H1 (cell line): ENCODE measurements around the gene C20orf141. TPM values are rescaled to one million over a fixed set of nuclear protein-coding genes. Genes with fewer than 3 reads are reported as not detected.

Experiments used
- CTCF ChIA-PET: fragments of 300-600 bp; sonication (Branson Sonifier 250); formaldehyde crosslinking; loops from one replicate; lab custom pipeline; 2021; ENCODE audit not compliant: partially characterized antibody; lab: Charles Lee
- POLR2A ChIA-PET: fragments of 300-600 bp; sonication (Branson Sonifier 250); formaldehyde crosslinking; loops from one replicate; lab custom pipeline; 2021; ENCODE audit warnings: inconsistent platforms; ENCODE audit not compliant: partially characterized antibody; lab: Charles Lee
- DNase-seq, 2 experiments: peaks; one replicate each; pipeline versions ENCODE4 v3.0.0 to v3.0.0-alpha.2; 2010 to 2022; ENCODE audit warnings: low spot score in 2 of 2, low read depth in 1 of 2, mixed read lengths in 1 of 2
- FAIRE-seq: peaks from 2 replicates; lab custom pipeline; 2011; peaks lifted over from hg19 to GRCh38; lab: Jason Lieb, UNC
- H2AFZ ChIP-seq: 2 replicates; pipeline ENCODE4 v1.8.1; 2012; ENCODE audit warnings: low read length, inconsistent platforms
- H2AK5ac ChIP-seq: 2 replicates; pipeline ENCODE4 v1.6.1; 2013; ENCODE audit warnings: low read depth, low read length
- H2BK120ac ChIP-seq: replicated peaks from 2 replicates; pipeline ENCODE3; 2013; ENCODE audit warnings: low read depth, low read length, inconsistent platforms
- H2BK12ac ChIP-seq: 2 replicates; pipeline ENCODE4 v1.6.1; 2013; ENCODE audit warnings: low read depth, low read length
- H2BK15ac ChIP-seq: 2 replicates; pipeline ENCODE4 v1.6.1; 2013; ENCODE audit warnings: low read length
- H2BK20ac ChIP-seq: 2 replicates; pipeline ENCODE4 v1.6.1; 2013; ENCODE audit warnings: low read length
- H2BK5ac ChIP-seq: 2 replicates; pipeline ENCODE4 v1.6.1; 2013; ENCODE audit warnings: low read depth, low read length
- H3K14ac ChIP-seq: 2 replicates; pipeline ENCODE4 v1.6.1; 2013; ENCODE audit warnings: inconsistent platforms; ENCODE audit not compliant: insufficient read length
- H3K18ac ChIP-seq: 2 replicates; pipeline ENCODE4 v1.6.1; 2013; ENCODE audit warnings: low read length; ENCODE audit errors: extremely low read depth
- H3K23ac ChIP-seq: 2 replicates; pipeline ENCODE4 v1.6.1; 2013; ENCODE audit warnings: inconsistent platforms; ENCODE audit not compliant: insufficient read length
- H3K23me2 ChIP-seq: 2 replicates; pipeline ENCODE4 v1.6.1; 2013; ENCODE audit warnings: low read depth, low read length
- H3K27ac ChIP-seq: 2 replicates; pipeline ENCODE4 v1.6.1; 2011; ENCODE audit warnings: low read depth, low read length, inconsistent platforms
- H3K27me3 ChIP-seq, 4 experiments: replicated peaks in 1 of 4; 1 replicate in 1 of 4; 2 replicates in 3 of 4; pipeline versions ENCODE4 v1.6.1 to v1.8.1; 2011 to 2013; ENCODE audit warnings: low read length in 3 of 4, mild to moderate bottlenecking in 3 of 4, inconsistent platforms in 2 of 4, mixed read lengths in 2 of 4, moderate library complexity in 1 of 4; ENCODE audit not compliant: control insufficient read depth in 3 of 4, insufficient read depth in 3 of 4; ENCODE audit errors: extremely low read depth in 1 of 4
- H3K36me3 ChIP-seq, 4 experiments: 2 replicates each; pipeline versions ENCODE4 v1.6.1 to v1.8.1; 2011 to 2013; ENCODE audit warnings: mild to moderate bottlenecking in 4 of 4, low read length in 3 of 4, moderate library complexity in 2 of 4, control low read depth in 1 of 4, inconsistent platforms in 1 of 4; ENCODE audit not compliant: insufficient read depth in 4 of 4, control insufficient read depth in 2 of 4
- H3K4ac ChIP-seq: replicated peaks from 2 replicates; pipeline ENCODE3; 2013; ENCODE audit warnings: low read length, low read depth, mixed read lengths, inconsistent platforms; ENCODE audit not compliant: insufficient read length
- H3K4me1 ChIP-seq, 4 experiments: replicated peaks in 1 of 4; 1 replicate in 1 of 4; 2 replicates in 3 of 4; pipeline versions ENCODE4 v1.6.1 to v1.8.1; 2011 to 2013; ENCODE audit warnings: low read length in 3 of 4, inconsistent platforms in 2 of 4, mixed read lengths in 1 of 4; ENCODE audit not compliant: insufficient read depth in 4 of 4, control insufficient read depth in 3 of 4
- H3K4me2 ChIP-seq, 2 experiments: 2 replicates each; pipeline versions ENCODE4 v1.6.1 to v1.8.1; 2011 to 2013; ENCODE audit warnings: low read depth in 2 of 2, low read length in 2 of 2, control low read depth in 1 of 2, inconsistent platforms in 1 of 2, mild to moderate bottlenecking in 1 of 2; ENCODE audit not compliant: insufficient read depth in 1 of 2
- H3K4me3 ChIP-seq, 4 experiments: fragments of 200-600, 300-600 bp in 1 of 4; sonication (generic), shearing (Covaris generic), sonication (Bioruptor Twin) in 1 of 4; 2 replicates each; pipeline versions ENCODE4 v1.5.1 to v1.8.1; 2011 to 2016; ENCODE audit warnings: low read length in 4 of 4, low read depth in 3 of 4, control low read depth in 2 of 4, inconsistent platforms in 2 of 4, mild to moderate bottlenecking in 2 of 4, mixed read lengths in 1 of 4, moderate library complexity in 1 of 4; ENCODE audit not compliant: insufficient read depth in 2 of 4; ENCODE audit errors: extremely low read depth in 1 of 4
- H3K56ac ChIP-seq: replicated peaks from 2 replicates; pipeline ENCODE3; 2013; ENCODE audit warnings: low read depth, mild to moderate bottlenecking, mixed read lengths, low read length, inconsistent platforms; ENCODE audit not compliant: insufficient read length
- H3K79me1 ChIP-seq: 2 replicates; pipeline ENCODE4 v1.6.1; 2013; ENCODE audit warnings: low read depth, low read length, control low read depth
- H3K79me2 ChIP-seq, 2 experiments: 2 replicates each; pipeline versions ENCODE4 v1.6.1 to v1.8.1; 2012 to 2013; ENCODE audit warnings: low read length in 2 of 2, mild to moderate bottlenecking in 2 of 2, inconsistent platforms in 1 of 2; ENCODE audit not compliant: insufficient read depth in 2 of 2, control insufficient read depth in 1 of 2
- H3K9ac ChIP-seq, 4 experiments: replicated peaks in 1 of 4; 1 replicate in 1 of 4; 2 replicates in 3 of 4; pipeline versions ENCODE4 v1.6.1 to v1.8.1; 2011 to 2013; ENCODE audit warnings: low read depth in 3 of 4, low read length in 3 of 4, control low read depth in 2 of 4, mild to moderate bottlenecking in 2 of 4, moderate library complexity in 2 of 4, inconsistent platforms in 1 of 4; ENCODE audit errors: extremely low read depth in 1 of 4
- H3K9me3 ChIP-seq, 2 experiments: 2 replicates each; pipeline versions ENCODE4 v1.6.1 to v1.8.1; 2012 to 2013; ENCODE audit warnings: mild to moderate bottlenecking in 2 of 2, moderate library complexity in 2 of 2, control low read depth in 1 of 2, inconsistent platforms in 1 of 2, low read depth in 1 of 2, low read length in 1 of 2, mixed read lengths in 1 of 2; ENCODE audit not compliant: insufficient read depth in 2 of 2
- H4K20me1 ChIP-seq, 2 experiments: replicated peaks in 1 of 2; 2 replicates each; pipeline versions ENCODE3 to v1.8.1; 2011 to 2013; ENCODE audit warnings: inconsistent platforms in 2 of 2, low read length in 2 of 2, mild to moderate bottlenecking in 1 of 2; ENCODE audit not compliant: insufficient read depth in 2 of 2, control insufficient read depth in 1 of 2
- H4K5ac ChIP-seq: 2 replicates; pipeline ENCODE4 v1.6.1; 2013; ENCODE audit warnings: low read length, low read depth, mixed read lengths, inconsistent platforms; ENCODE audit not compliant: insufficient read length
- H4K8ac ChIP-seq: 2 replicates; pipeline ENCODE4 v1.8.0; 2013; ENCODE audit warnings: mild to moderate bottlenecking, moderate library complexity, low read length, inconsistent platforms; ENCODE audit not compliant: insufficient read depth; ENCODE audit errors: extremely low read depth
- H4K91ac ChIP-seq: replicated peaks from 2 replicates; pipeline ENCODE3; 2013; ENCODE audit warnings: low read length, mixed read lengths, inconsistent platforms; ENCODE audit not compliant: insufficient read length
- RAD21 ChIP-seq, 2 experiments: IDR thresholded peaks in 1 of 2; conservative IDR thresholded peaks in 1 of 2; 2 replicates each; pipeline ENCODE4 v1.6.1; 2011; ENCODE audit warnings: low read depth in 2 of 2, low read length in 2 of 2, improper control_type of control experiment in 1 of 2, inconsistent platforms in 1 of 2, mild to moderate bottlenecking in 1 of 2, moderate library complexity in 1 of 2
- RXRA ChIP-seq: IDR thresholded peaks from 2 replicates; pipeline ENCODE4 v1.6.1; 2011; ENCODE audit warnings: low read depth, mild to moderate bottlenecking, low read length, moderate library complexity; ENCODE audit not compliant: insufficient read depth
- WGBS, 2 experiments: shearing (Covaris generic) in 1 of 2; methylation state at CpG; one replicate each; pipeline versions ENCODE4 v1.1.6 to v1.1.7; 2013 to 2015; ENCODE audit warnings: low lambda C conversion rate in 2 of 2, mixed read lengths in 2 of 2, inconsistent platforms in 1 of 2, low coverage in 1 of 2, missing lambda C conversion rate in 1 of 2; ENCODE audit not compliant: insufficient replicate concordance in 2 of 2, insufficient coverage in 1 of 2, insufficient read length in 1 of 2; ENCODE audit errors: extremely low coverage in 1 of 2, missing lambda C conversion rate in 1 of 2; 5-methylcytosine and 5-hydroxymethylcytosine counted together
- polyA plus RNA-seq, 7 experiments: library from polyadenylated mRNA; depleted of rRNA in 3 of 7; stranded (reverse) in 5 of 7; unstranded in 2 of 7; fragments of >200 nt in 5 of 7; fragments of 200-250 nt in 2 of 7; gene quantifications; 1 replicate in 5 of 7; 2 replicates in 1 of 7; 4 replicates in 1 of 7; pipeline versions ENCODE4 v1.2.1 to v1.2.3, GENCODE V29; 2011 to 2013; ENCODE audit warnings: missing spikeins in 2 of 7, mixed read lengths in 2 of 7
- total RNA-seq: library from RNA; stranded (reverse); fragmentation: NEBNext Ultra II Directional; extraction: Animal tissue kit (Norgen Biotek cat#: 25700); gene quantifications from 2 replicates; pipeline ENCODE4 v1.2.1, GENCODE V29; 2021
- TF ChIP-seq, protein P1 (sequence below): IDR thresholded peaks from 2 replicates; pipeline ENCODE4 v1.6.1; 2012; ENCODE audit warnings: inconsistent platforms
- TF ChIP-seq, protein P2 (sequence below), 3 experiments: IDR thresholded peaks; 1 replicate in 2 of 3; 2 replicates in 1 of 3; pipeline versions ENCODE4 v1.5.1 to v1.6.1; 2011; ENCODE audit warnings: low read length in 3 of 3, mild to moderate bottlenecking in 3 of 3, inconsistent platforms in 2 of 3, low read depth in 1 of 3, moderate library complexity in 1 of 3; ENCODE audit not compliant: insufficient read depth in 1 of 3; ENCODE audit errors: control extremely low read depth in 1 of 3

C20orf141 gene
- total and polyA plus RNA-seq, 2 of the 8 experiments (the other 6 are each of a cell fraction or from before 2014, with no cell fraction given): not detected

DNA sequence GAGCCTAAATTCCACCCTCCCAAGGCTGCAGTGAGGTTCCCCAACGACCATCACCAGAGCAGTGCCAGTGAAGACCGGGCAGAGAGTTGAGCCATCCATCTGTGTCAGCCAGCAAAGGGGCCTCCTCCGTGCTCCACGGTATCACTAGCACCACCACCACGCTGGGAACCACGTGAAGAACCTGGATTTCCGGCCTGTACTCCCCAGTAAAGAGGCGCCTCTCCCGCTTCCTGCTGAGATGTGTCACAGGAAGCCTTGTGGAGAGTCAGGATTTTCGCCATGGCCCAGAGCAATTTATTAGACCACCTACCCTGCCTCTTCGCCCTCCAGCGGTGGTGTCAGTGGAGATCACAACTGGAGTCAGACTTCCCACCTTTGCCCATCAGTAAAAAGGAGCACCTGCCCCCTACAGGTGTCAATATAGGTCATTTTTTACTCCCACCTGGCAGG, 43.1 kb upstream of the C20orf141 start:
- DNase-seq (no peak), FAIRE-seq (no peak)
- H3K9me3 ChIP-seq: no peaks in the 10 kb centered on the region; a peak in 1 of 4 replicates
- no peaks in the 10 kb centered on the region for H3K79me2 ChIP-seq
- no peaks in the 10 kb centered on the region for H3K27me3 ChIP-seq
- no peak overlapping the region for H2BK120ac ChIP-seq
- no peak overlapping the region for H3K23ac ChIP-seq
- H4K5ac ChIP-seq: no peak overlapping the region
- H4K20me1 ChIP-seq: no peaks in the 10 kb centered on the region
- H3K23me2 ChIP-seq: no peaks in the 10 kb centered on the region
- H2BK20ac ChIP-seq: no peak overlapping the region
- H3K56ac ChIP-seq: no peak overlapping the region
- H3K4ac ChIP-seq: no peak overlapping the region
- H4K8ac ChIP-seq: no peak overlapping the region
- no peak overlapping the region for H2AK5ac ChIP-seq
- no peak overlapping the region for H2BK5ac ChIP-seq
- ChIA-PET CTCF (interaction anchor here (0.6 to 5.1 kb wide), 7 partner anchors 16 to 981 kb away, joined by 3 to 19 read pairs (median 4); no protein-coding TSS in a partner anchor), POLR2A (interaction anchor here (1.2 kb wide), 1 partner anchor 14 kb away, joined by 3 read pairs; no protein-coding TSS in a partner anchor)
- H2BK15ac ChIP-seq: no peak overlapping the region
- TF ChIP-seq, protein P1, sequence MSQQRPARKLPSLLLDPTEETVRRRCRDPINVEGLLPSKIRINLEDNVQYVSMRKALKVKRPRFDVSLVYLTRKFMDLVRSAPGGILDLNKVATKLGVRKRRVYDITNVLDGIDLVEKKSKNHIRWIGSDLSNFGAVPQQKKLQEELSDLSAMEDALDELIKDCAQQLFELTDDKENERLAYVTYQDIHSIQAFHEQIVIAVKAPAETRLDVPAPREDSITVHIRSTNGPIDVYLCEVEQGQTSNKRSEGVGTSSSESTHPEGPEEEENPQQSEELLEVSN: 0 out of 2 replicates have a peak, but pooled peaks have one; percentile 11
- TF ChIP-seq, protein P2, sequence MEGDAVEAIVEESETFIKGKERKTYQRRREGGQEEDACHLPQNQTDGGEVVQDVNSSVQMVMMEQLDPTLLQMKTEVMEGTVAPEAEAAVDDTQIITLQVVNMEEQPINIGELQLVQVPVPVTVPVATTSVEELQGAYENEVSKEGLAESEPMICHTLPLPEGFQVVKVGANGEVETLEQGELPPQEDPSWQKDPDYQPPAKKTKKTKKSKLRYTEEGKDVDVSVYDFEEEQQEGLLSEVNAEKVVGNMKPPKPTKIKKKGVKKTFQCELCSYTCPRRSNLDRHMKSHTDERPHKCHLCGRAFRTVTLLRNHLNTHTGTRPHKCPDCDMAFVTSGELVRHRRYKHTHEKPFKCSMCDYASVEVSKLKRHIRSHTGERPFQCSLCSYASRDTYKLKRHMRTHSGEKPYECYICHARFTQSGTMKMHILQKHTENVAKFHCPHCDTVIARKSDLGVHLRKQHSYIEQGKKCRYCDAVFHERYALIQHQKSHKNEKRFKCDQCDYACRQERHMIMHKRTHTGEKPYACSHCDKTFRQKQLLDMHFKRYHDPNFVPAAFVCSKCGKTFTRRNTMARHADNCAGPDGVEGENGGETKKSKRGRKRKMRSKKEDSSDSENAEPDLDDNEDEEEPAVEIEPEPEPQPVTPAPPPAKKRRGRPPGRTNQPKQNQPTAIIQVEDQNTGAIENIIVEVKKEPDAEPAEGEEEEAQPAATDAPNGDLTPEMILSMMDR (IDR thresholded peaks at IDR 0.05; ENCODE audit: control extremely low read depth in 1 of 3, insufficient read depth in 1 of 3, low read depth in 1 of 3, low read length in 3 of 3): peak in 2 of 3 experiments; percentile 29 to 38; a peak in 3 of 4 replicates
- TF ChIP-seq RAD21 (IDR thresholded peaks at IDR 0.05 in 1 of 2, conservative IDR thresholded peaks at IDR 0.05 in 1 of 2; ENCODE audit: low read depth in 2 of 2, low read length in 2 of 2) (peak in 1 of 2 experiments; percentile 1; a peak in 2 of 4 replicates), RXRA (no peak)
- H4K91ac ChIP-seq: no peak overlapping the region
- no peaks in the 10 kb centered on the region for H3K79me1 ChIP-seq
- H2BK12ac ChIP-seq: no peak overlapping the region
- H3K4me3 ChIP-seq: no peak overlapping the region
- H3K4me2 ChIP-seq: no peak overlapping the region
- H3K27ac ChIP-seq: no peak overlapping the region
- 70% methylated on average over 12 of the region's 12 CpGs; no CpG with 5 or more reads in 1 of the 2 experiments for WGBS, 2 experiments
- no peak overlapping the region for H2AFZ ChIP-seq
- H3K36me3 ChIP-seq: no peaks in the 10 kb centered on the region
- no peak overlapping the region; the same call in 1 of the 2 replicates for H3K18ac ChIP-seq
- no peak overlapping the region for H3K9ac ChIP-seq
- H3K4me1 ChIP-seq: peaks cover 0 to 3% (median 0%) of the 10 kb centered on the region in 4 experiments; a peak in 1 of 7 replicates
- no peak overlapping the region for H3K14ac ChIP-seq
